H9 (cell line): ENCODE data around the gene TSFM. TPM values are rescaled to one million over a fixed set of nuclear protein-coding genes. Genes with fewer than 3 reads are reported as not detected.
"Not testable (repeated sequence)": the region's sequence is repeated elsewhere in the genome, so short reads cannot be mapped to it uniquely, and the experiment has no call there.

ENCODE experiments used
- DNase-seq: peaks from one replicate; pipeline ENCODE4 v3.0.0-alpha.2; 2017
- H2AFZ ChIP-seq: one replicate; pipeline ENCODE4 v1.6.1; 2013; ENCODE audit warnings: mild to moderate bottlenecking, low read length, control low read depth, moderate library complexity
- H2AK5ac ChIP-seq: 2 replicates; pipeline ENCODE4 v1.6.1; 2013; ENCODE audit warnings: low read length, control low read depth, mixed read lengths; ENCODE audit not compliant: insufficient read length
- H2BK120ac ChIP-seq: one replicate; pipeline ENCODE4 v1.6.1; 2013; ENCODE audit warnings: low read depth, mild to moderate bottlenecking, low read length, control low read depth, inconsistent platforms; ENCODE audit not compliant: poor library complexity, severe bottlenecking
- H2BK12ac ChIP-seq: 2 replicates; pipeline ENCODE4 v1.6.1; 2013; ENCODE audit warnings: low read length, control low read depth, mixed read lengths, low read depth; ENCODE audit not compliant: insufficient read length
- H2BK15ac ChIP-seq: 2 replicates; pipeline ENCODE4 v1.6.1; 2013; ENCODE audit warnings: low read depth, low read length, control low read depth
- H2BK20ac ChIP-seq: one replicate; pipeline ENCODE4 v1.6.1; 2013; ENCODE audit warnings: low read depth, mild to moderate bottlenecking, low read length, control low read depth, inconsistent platforms; ENCODE audit not compliant: poor library complexity, severe bottlenecking
- H2BK5ac ChIP-seq: 2 replicates; pipeline ENCODE4 v1.6.1; 2013; ENCODE audit warnings: low read length, control low read depth, mixed read lengths; ENCODE audit not compliant: insufficient read length
- H3K14ac ChIP-seq: 2 replicates; pipeline ENCODE4 v1.6.1; 2013; ENCODE audit warnings: low read length, control low read depth; ENCODE audit not compliant: insufficient read depth
- H3K18ac ChIP-seq: 2 replicates; pipeline ENCODE4 v1.6.1; 2013; ENCODE audit warnings: low read depth, mild to moderate bottlenecking, mixed read lengths, low read length, control low read depth; ENCODE audit not compliant: insufficient read length
- H3K23ac ChIP-seq: 2 replicates; pipeline ENCODE4 v1.6.1; 2013; ENCODE audit warnings: low read length, control low read depth, mixed read lengths, low read depth; ENCODE audit not compliant: insufficient read length
- H3K23me2 ChIP-seq: 2 replicates; pipeline ENCODE4 v1.6.1; 2013; ENCODE audit warnings: low read depth, mild to moderate bottlenecking, mixed read lengths, low read length, control low read depth; ENCODE audit not compliant: insufficient read length, poor library complexity, severe bottlenecking
- H3K27ac ChIP-seq: 2 replicates; pipeline ENCODE4 v1.5.1; 2013; ENCODE audit warnings: low read length, control low read depth, mixed read lengths, low read depth; ENCODE audit not compliant: insufficient read length
- H3K27me3 ChIP-seq: 2 replicates; pipeline ENCODE4 v1.6.1; 2013; ENCODE audit warnings: low read length, control low read depth, inconsistent platforms; ENCODE audit not compliant: insufficient read depth
- H3K4ac ChIP-seq: 2 replicates; pipeline ENCODE4 v1.6.1; 2013; ENCODE audit warnings: low read depth, mild to moderate bottlenecking, control low read depth, inconsistent platforms, low read length, moderate library complexity
- H3K4me1 ChIP-seq: 2 replicates; pipeline ENCODE4 v1.6.1; 2013; ENCODE audit warnings: low read length, control low read depth, inconsistent platforms; ENCODE audit not compliant: insufficient read depth
- H3K4me2 ChIP-seq: 2 replicates; pipeline ENCODE4 v1.6.1; 2013; ENCODE audit warnings: low read length, control low read depth, mixed read lengths; ENCODE audit not compliant: insufficient read length, insufficient read depth
- H3K56ac ChIP-seq: 2 replicates; pipeline ENCODE4 v1.6.1; 2013; ENCODE audit warnings: low read depth, mild to moderate bottlenecking, mixed read lengths, low read length, control low read depth; ENCODE audit not compliant: insufficient read length
- H3K79me1 ChIP-seq: 2 replicates; pipeline ENCODE4 v1.6.1; 2013; ENCODE audit warnings: low read depth, mild to moderate bottlenecking, moderate library complexity, low read length, control low read depth, inconsistent platforms; ENCODE audit not compliant: insufficient read depth, poor library complexity, severe bottlenecking
- H3K79me2 ChIP-seq: 2 replicates; pipeline ENCODE4 v1.6.1; 2013; ENCODE audit warnings: low read length, control low read depth, inconsistent platforms; ENCODE audit not compliant: insufficient read depth
- H3K9ac ChIP-seq: 2 replicates; pipeline ENCODE4 v1.6.1; 2013; ENCODE audit warnings: low read length, control low read depth, mixed read lengths; ENCODE audit not compliant: insufficient read length; ENCODE audit errors: extremely low read depth
- H3K9me3 ChIP-seq: one replicate; pipeline ENCODE4 v1.6.1; 2013; ENCODE audit warnings: low read depth, low read length, inconsistent platforms; ENCODE audit not compliant: control insufficient read depth
- H3T11ph ChIP-seq: one replicate; pipeline ENCODE4 v1.6.1; 2013; ENCODE audit warnings: mild to moderate bottlenecking, low read length, control low read depth, inconsistent platforms
- H4K20me1 ChIP-seq: one replicate; pipeline ENCODE4 v1.6.1; 2013; ENCODE audit not compliant: control insufficient read depth, insufficient read length, insufficient read depth
- H4K5ac ChIP-seq: 2 replicates; pipeline ENCODE4 v1.6.1; 2013; ENCODE audit warnings: low read depth, mild to moderate bottlenecking, mixed read lengths, low read length, control low read depth; ENCODE audit not compliant: insufficient read length
- H4K8ac ChIP-seq: replicated peaks from 2 replicates; pipeline ENCODE4 v1.6.1; 2013; ENCODE audit warnings: low read length, control low read depth, mixed read lengths, low read depth; ENCODE audit not compliant: insufficient read length
- H4K91ac ChIP-seq: 2 replicates; pipeline ENCODE4 v1.6.1; 2013; ENCODE audit warnings: low read depth, mild to moderate bottlenecking, moderate library complexity, mixed read lengths, low read length, control low read depth; ENCODE audit not compliant: insufficient read length
- H3K27ac Mint-ChIP-seq, 3 experiments: 2 replicates in 2 of 3; 3 replicates in 1 of 3; pipeline ENCODE4 v1.8.0; 2020 to 2021; ENCODE audit warnings: mixed read lengths in 3 of 3, mild to moderate bottlenecking in 1 of 3, moderate library complexity in 1 of 3
- H3K27me3 Mint-ChIP-seq: 2 replicates; pipeline ENCODE4 v1.8.0; 2021; ENCODE audit warnings: low read depth, mild to moderate bottlenecking, moderate library complexity, mixed read lengths
- H3K36me3 Mint-ChIP-seq, 3 experiments: 2 replicates in 2 of 3; 3 replicates in 1 of 3; pipeline ENCODE4 v1.8.0; 2020 to 2021; ENCODE audit warnings: low read depth in 3 of 3, mixed read lengths in 3 of 3; ENCODE audit not compliant: insufficient read depth in 1 of 3
- H3K4me1 Mint-ChIP-seq, 2 experiments: 2 replicates each; pipeline ENCODE4 v1.8.0; 2020; ENCODE audit warnings: mixed read lengths in 2 of 2
- H3K4me3 Mint-ChIP-seq, 2 experiments: 2 replicates in 1 of 2; 3 replicates in 1 of 2; pipeline ENCODE4 v1.8.0; 2020 to 2021; ENCODE audit warnings: mild to moderate bottlenecking in 2 of 2, mixed read lengths in 2 of 2, moderate library complexity in 1 of 2
- H3K9me3 Mint-ChIP-seq, 2 experiments: 2 replicates in 1 of 2; 3 replicates in 1 of 2; pipeline ENCODE4 v1.8.0; 2020; ENCODE audit warnings: mild to moderate bottlenecking in 2 of 2, mixed read lengths in 2 of 2, moderate library complexity in 1 of 2
- WGBS: extraction: QIAGEN DNeasy Blood & Tissue Kit; methylation state at CpG from one replicate; pipeline ENCODE4 v1.1.7; 2013; ENCODE audit warnings: missing lambda C conversion rate, low lambda C conversion rate, mixed read lengths; ENCODE audit not compliant: insufficient read length; ENCODE audit errors: extremely low coverage; 5-methylcytosine and 5-hydroxymethylcytosine counted together
- total RNA-seq: library from RNA; stranded (reverse); gene quantifications from 2 replicates; pipeline ENCODE4 v1.2.1, GENCODE V29; 2021
- TF ChIP-seq, protein P1 (sequence below): fragments of 200-600 bp; sonication (generic); conservative IDR thresholded peaks from 3 replicates; pipeline ENCODE4 v1.8.0; 2021; ENCODE audit warnings: antibody characterized with exemption, mild to moderate bottlenecking

TSFM gene
- total RNA-seq, 1 experiment from 2014 or later = 50.2 TPM

DNA sequence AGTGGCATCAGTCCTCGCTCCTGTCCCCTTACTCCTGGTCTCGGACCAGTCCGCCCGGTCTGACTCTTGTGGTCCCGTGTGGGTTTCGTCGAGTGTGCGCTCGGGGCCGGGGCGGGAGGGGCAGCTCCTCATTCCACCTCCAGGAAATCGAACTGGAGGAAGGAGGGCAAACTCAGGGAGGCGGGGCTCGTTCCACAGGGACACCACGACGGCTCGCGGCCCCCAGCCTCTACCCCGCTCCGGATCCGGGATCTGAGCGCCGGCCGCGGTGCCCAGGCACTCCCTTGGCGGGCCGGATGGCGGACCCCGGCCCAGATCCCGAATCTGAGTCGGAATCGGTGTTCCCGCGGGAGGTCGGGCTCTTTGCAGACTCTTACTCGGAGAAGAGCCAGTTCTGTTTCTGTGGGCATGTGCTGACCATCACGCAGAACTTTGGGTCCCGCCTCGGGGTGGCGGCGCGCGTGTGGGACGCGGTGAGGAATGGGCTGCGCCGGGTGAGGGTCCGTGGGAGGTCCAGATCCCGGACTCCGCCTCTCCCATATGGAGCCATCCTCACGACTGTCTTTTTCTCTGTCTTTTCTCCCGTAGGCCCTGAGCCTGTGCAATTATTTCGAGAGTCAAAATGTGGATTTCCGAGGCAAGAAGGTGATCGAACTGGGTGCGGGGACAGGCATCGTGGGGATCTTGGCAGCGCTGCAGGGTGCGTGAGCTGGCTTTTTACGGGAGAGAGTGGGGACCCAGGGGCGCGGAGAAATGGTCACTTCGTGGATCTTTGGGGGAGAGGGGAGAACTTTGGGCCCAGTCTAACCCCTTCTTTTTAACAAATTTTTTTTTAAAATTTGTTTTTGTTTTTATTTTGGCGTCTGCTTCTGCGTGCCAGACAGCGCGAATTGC lies 9.9 kb upstream of the TSFM start, which contains the start of gene EEF1AKMT3:
Gene EEF1AKMT3 (plus strand): TSS at position 186 of the 894 bp plus-strand sequence. CDS start 111 bp downstream, at position 297.
- Histone ChIP-seq H2BK20ac (no peak within 1 kb of the TSS), H2BK15ac (no peak within 1 kb of the TSS), H3K4ac (no peak within 1 kb of the TSS), H3K23ac (no peak within 1 kb of the TSS), H2AK5ac (no peak within 1 kb of the TSS), H3K9me3 (no peaks in the 10 kb centered on the region), H3K4me1 (no peaks in the 10 kb centered on the region), H3T11ph (peak within 1 kb of the TSS; percentile 56), H3K79me1 (no peaks in the 10 kb centered on the region), H3K23me2 (peaks cover 8% of the 10 kb centered on the region), H2BK120ac (no peak within 1 kb of the TSS), H4K8ac (no peak within 1 kb of the TSS), H3K18ac (peak within 1 kb of the TSS; percentile 97), H2BK5ac (no peak within 1 kb of the TSS), H3K27ac (peak within 1 kb of the TSS; percentile 17), H3K14ac (peak within 1 kb of the TSS; percentile 98), H3K79me2 (no peaks in the 10 kb centered on the region), H4K20me1 (no peaks in the 10 kb centered on the region), H3K4me2 (peak within 1 kb of the TSS; percentile 44), H4K91ac (no peak within 1 kb of the TSS), H3K9ac (peak within 1 kb of the TSS; percentile 94), H3K27me3 (no peaks in the 10 kb centered on the region), H2BK12ac (no peak within 1 kb of the TSS), H4K5ac (no peak within 1 kb of the TSS), H3K56ac (no peak within 1 kb of the TSS), H2AFZ (peak within 1 kb of the TSS; percentile 72)
- H3K4me1 Mint-ChIP-seq = peaks cover 7 to 13% of the 10 kb centered on the region in 2 experiments; a peak in 3 of 4 replicates
- H3K9me3 Mint-ChIP-seq = no peaks in the 10 kb centered on the region
- TF ChIP-seq, protein P1, sequence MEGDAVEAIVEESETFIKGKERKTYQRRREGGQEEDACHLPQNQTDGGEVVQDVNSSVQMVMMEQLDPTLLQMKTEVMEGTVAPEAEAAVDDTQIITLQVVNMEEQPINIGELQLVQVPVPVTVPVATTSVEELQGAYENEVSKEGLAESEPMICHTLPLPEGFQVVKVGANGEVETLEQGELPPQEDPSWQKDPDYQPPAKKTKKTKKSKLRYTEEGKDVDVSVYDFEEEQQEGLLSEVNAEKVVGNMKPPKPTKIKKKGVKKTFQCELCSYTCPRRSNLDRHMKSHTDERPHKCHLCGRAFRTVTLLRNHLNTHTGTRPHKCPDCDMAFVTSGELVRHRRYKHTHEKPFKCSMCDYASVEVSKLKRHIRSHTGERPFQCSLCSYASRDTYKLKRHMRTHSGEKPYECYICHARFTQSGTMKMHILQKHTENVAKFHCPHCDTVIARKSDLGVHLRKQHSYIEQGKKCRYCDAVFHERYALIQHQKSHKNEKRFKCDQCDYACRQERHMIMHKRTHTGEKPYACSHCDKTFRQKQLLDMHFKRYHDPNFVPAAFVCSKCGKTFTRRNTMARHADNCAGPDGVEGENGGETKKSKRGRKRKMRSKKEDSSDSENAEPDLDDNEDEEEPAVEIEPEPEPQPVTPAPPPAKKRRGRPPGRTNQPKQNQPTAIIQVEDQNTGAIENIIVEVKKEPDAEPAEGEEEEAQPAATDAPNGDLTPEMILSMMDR = no peak
- no CpG with 5 or more reads among the region's 67 CpGs for WGBS
- peaks cover 20 to 42% (median 31%) of the 10 kb centered on the region in 3 experiments for H3K36me3 Mint-ChIP-seq
- peak within 1 kb of the TSS; percentile 98 to 99 for H3K4me3 Mint-ChIP-seq
- peaks cover 7% of the 10 kb centered on the region; the same call in 1 of the 2 replicates for H3K27me3 Mint-ChIP-seq
- no peak for DNase-seq
- H3K27ac Mint-ChIP-seq = peak within 1 kb of the TSS; percentile 100

DNA sequence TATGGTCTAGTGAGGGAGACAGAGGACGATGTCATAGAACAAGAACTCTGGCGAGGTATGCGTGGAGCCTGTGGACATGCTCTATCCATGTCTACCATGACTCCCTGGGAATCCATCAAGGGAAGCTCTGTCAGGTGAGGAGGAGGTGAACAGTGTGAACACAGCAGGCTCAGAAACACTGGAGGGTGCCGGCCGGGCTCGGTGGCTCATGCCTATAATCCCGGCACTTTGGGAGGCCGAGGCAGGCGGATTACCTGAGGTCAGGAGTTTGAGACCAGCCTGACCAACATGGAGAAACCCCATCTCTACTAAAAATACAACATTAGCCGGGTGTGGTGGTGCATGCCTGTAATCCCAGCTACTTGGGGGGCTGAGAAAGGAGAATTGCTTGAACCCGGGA lies 8.0 kb upstream of the TSFM start:
- H3K79me2 ChIP-seq, H3K4me2 ChIP-seq, H2BK5ac ChIP-seq, H3K9me3 Mint-ChIP-seq, H3K23me2 ChIP-seq, H4K5ac ChIP-seq, H2BK20ac ChIP-seq, H4K8ac ChIP-seq, H2BK12ac ChIP-seq, H3K9ac ChIP-seq, H2BK15ac ChIP-seq, H3K56ac ChIP-seq, H3K27ac ChIP-seq, H4K91ac ChIP-seq, H3K23ac ChIP-seq, H3K18ac ChIP-seq, DNase-seq, H3K9me3 ChIP-seq, H3K27me3 ChIP-seq, H3K27me3 Mint-ChIP-seq, H2BK120ac ChIP-seq, H4K20me1 ChIP-seq, H3K79me1 ChIP-seq, H3K4me3 Mint-ChIP-seq, H2AFZ ChIP-seq, H2AK5ac ChIP-seq, H3K4ac ChIP-seq, H3K4me1 ChIP-seq, H3K14ac ChIP-seq, H3K27ac Mint-ChIP-seq, H3T11ph ChIP-seq: not testable (repeated sequence)
- H3K36me3 Mint-ChIP-seq = peaks cover 12 to 24% (median 16%) of the 10 kb centered on the region in 3 experiments
- peaks cover 7 to 12% of the 10 kb centered on the region in 2 experiments; a peak in 3 of 4 replicates for H3K4me1 Mint-ChIP-seq
- WGBS = no CpG with 5 or more reads among the region's 11 CpGs
